Progenitor cell of endocrine pancreas (in vitro differentiated cells): ENCODE data around the gene ITGBL1. TPM values are rescaled to one million over a fixed set of nuclear protein-coding genes. Genes with fewer than 3 reads are reported as not detected.
A peak's percentile ranks its signal among the peaks of the same experiment; 100 is the strongest.

Source experiments
- DNase-seq: peaks from one replicate; pipeline ENCODE4 v3.0.0; 2021; ENCODE audit warnings: low spot score; ENCODE audit not compliant: unreplicated experiment
- H3K27ac Mint-ChIP-seq: 2 replicates; pipeline ENCODE4 v1.8.0; 2021; ENCODE audit warnings: mild to moderate bottlenecking, moderate library complexity, mixed read lengths
- H3K27me3 Mint-ChIP-seq: 2 replicates; pipeline ENCODE4 v1.8.0; 2021; ENCODE audit warnings: mixed read lengths
- H3K36me3 Mint-ChIP-seq: 2 replicates; pipeline ENCODE4 v1.8.0; 2022; ENCODE audit warnings: mixed read lengths; ENCODE audit not compliant: insufficient read depth
- H3K4me1 Mint-ChIP-seq: 2 replicates; pipeline ENCODE4 v1.8.0; 2021; ENCODE audit warnings: low read depth, mixed read lengths
- H3K4me3 Mint-ChIP-seq: 2 replicates; pipeline ENCODE4 v1.8.0; 2021; ENCODE audit warnings: low read depth, mild to moderate bottlenecking, moderate library complexity, mixed read lengths
- H3K9me3 Mint-ChIP-seq: 2 replicates; pipeline ENCODE4 v1.8.0; 2021; ENCODE audit warnings: low read depth, mixed read lengths
- CTCF ChIP-seq: fragments of 200-600 bp; sonication (generic); IDR thresholded peaks from one replicate; pipeline ENCODE4 v1.5.0; 2021; ENCODE audit warnings: antibody characterized with exemption, mild to moderate bottlenecking; ENCODE audit not compliant: unreplicated experiment
- total RNA-seq: library from RNA; stranded (reverse); gene quantifications from 2 replicates; pipeline ENCODE4 v1.2.1, GENCODE V29; 2021

The ITGBL1 gene
- total RNA-seq, 1 donor from 2014 or later = not detected

GRCh38 chr13:101739382-101740178, 287.1 kb downstream of the ITGBL1 start:
- peak overlapping the region; percentile 19 for H3K27ac Mint-ChIP-seq
- no peak for TF ChIP-seq CTCF

GRCh38 chr13:101746513-101746912, 294.0 kb downstream of the ITGBL1 start:
- Mint-ChIP-seq H3K27me3 (no peaks in the 10 kb centered on the region), H3K4me3 (no peak overlapping the region), H3K9me3 (no peaks in the 10 kb centered on the region), H3K27ac (no peak overlapping the region), H3K4me1 (peaks cover 5% of the 10 kb centered on the region), H3K36me3 (no peaks in the 10 kb centered on the region)
- DNase-seq = no peak
- no peak for TF ChIP-seq CTCF

More at GRCh38 chr13:101739382-101740178, 287.1 kb downstream of the ITGBL1 start:
- Mint-ChIP-seq H3K36me3 (no peaks in the 10 kb centered on the region), H3K4me1 (no peaks in the 10 kb centered on the region), H3K4me3 (no peak overlapping the region), H3K9me3 (no peaks in the 10 kb centered on the region), H3K27me3 (no peaks in the 10 kb centered on the region)
- DNase-seq = no peak

DNA sequence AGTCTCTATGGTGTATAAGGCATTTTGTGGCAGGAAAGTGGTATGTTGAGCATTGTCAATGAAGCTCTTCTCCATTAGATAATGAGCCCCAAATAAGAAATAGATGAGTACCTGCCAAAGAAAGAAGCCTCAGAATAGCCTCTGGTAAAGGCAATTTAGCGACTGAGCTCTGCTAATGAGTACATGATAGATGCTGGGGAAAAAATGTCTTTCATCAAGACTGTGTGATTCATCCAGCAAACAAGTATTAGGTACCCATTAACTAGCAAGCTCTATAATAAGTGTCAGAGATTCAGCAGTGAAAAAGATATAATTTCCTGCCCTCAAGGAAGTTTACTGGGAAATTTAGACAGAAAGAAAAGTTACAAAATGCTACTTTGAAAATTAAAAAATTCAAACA, 294.6 kb downstream of the ITGBL1 start:
- Mint-ChIP-seq H3K9me3 (no peaks in the 10 kb centered on the region), H3K27me3 (no peaks in the 10 kb centered on the region), H3K4me1 (peaks cover 5% of the 10 kb centered on the region), H3K27ac (no peak overlapping the region), H3K4me3 (no peak overlapping the region), H3K36me3 (no peaks in the 10 kb centered on the region)
- no peak for DNase-seq
- TF ChIP-seq CTCF = no peak

- no peaks in the 10 kb centered on the region for H3K27me3 Mint-ChIP-seq
- no peaks in the 10 kb centered on the region for H3K9me3 Mint-ChIP-seq
- no peak overlapping the region for H3K4me3 Mint-ChIP-seq
- no peak for TF ChIP-seq CTCF
- no peak for DNase-seq
- H3K4me1 Mint-ChIP-seq = peaks cover 5% of the 10 kb centered on the region
- no peaks in the 10 kb centered on the region for H3K36me3 Mint-ChIP-seq
- no peak overlapping the region for H3K27ac Mint-ChIP-seq
These were observed 297.1 kb downstream of the ITGBL1 start for GRCh38 chr13:101749584-101749983.

DNA sequence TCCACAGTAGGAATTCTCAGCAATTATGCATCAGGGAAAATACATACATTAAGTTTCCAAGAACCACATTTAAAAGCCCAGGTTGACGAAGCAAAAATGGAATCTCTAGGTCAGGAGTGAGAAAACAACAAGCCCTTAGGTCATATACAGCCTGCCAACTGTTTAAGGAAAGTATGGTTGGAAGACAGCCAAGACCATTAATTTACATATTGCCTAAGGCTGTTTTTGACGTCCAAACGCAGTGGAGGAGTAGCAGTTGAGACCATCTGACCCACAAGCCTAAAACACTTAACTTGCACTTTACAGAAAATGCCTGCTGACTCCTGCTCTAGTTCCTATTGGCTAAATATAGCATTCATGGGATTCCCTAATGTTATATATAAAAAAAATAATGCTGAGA, 299.0 kb downstream of the ITGBL1 start:
- H3K4me1 Mint-ChIP-seq = peaks cover 14% of the 10 kb centered on the region
- H3K27me3 Mint-ChIP-seq = no peaks in the 10 kb centered on the region
- no peak for DNase-seq
- no peak overlapping the region for H3K4me3 Mint-ChIP-seq
- H3K36me3 Mint-ChIP-seq = no peaks in the 10 kb centered on the region
- no peak for TF ChIP-seq CTCF
- H3K9me3 Mint-ChIP-seq = no peaks in the 10 kb centered on the region
- no peak overlapping the region for H3K27ac Mint-ChIP-seq
